SK-N-SH treated with all-trans-retinoic acid at 6 μM for 48 hours (cell line): ENCODE data around the gene PJA1.

Experiments
- ARNTL ChIP-seq: fragments of 450-650 bp; formaldehyde crosslinking; IDR thresholded peaks from 2 replicates; pipeline ENCODE4 v1.5.0; 2020; ENCODE audit warnings: low read depth, mild to moderate bottlenecking, moderate library complexity, borderline replicate concordance
- ZC3H10 ChIP-seq: fragments of 250-450 bp; sonication (Bioruptor Pico); IDR thresholded peaks from 2 replicates; pipeline ENCODE4 v1.5.1; 2021; ENCODE audit warnings: mild to moderate bottlenecking, moderate library complexity

GRCh38 chrX:69170319-69170718, 5.1 kb upstream of the PJA1 start:
- no peak for TF ChIP-seq ARNTL (CRISPR knock-in tag)
- TF ChIP-seq ZC3H10 (CRISPR knock-in tag) = no peak
